HG03159 (cell line): ENCODE results near the gene MTX1.
"Not testable (repeated sequence)": the region's sequence is repeated elsewhere in the genome, so short reads cannot be mapped to it uniquely, and the experiment has no call there.

Experiments used
- ATAC-seq: cut with Tn5 transposase; IDR thresholded peaks from one replicate; pipeline ENCODE4 v1.9.1; 2021; ENCODE audit warnings: mild to moderate bottlenecking, moderate library complexity; ENCODE audit not compliant: unreplicated experiment

The MTX1 gene

GRCh38 chr1:155205969-155206593, 2.4 kb upstream of the MTX1 start:
- ATAC-seq, result no peak

- no peak for ATAC-seq
Measured at GRCh38 chr1:155206891-155207805, 1.3 kb upstream of the MTX1 start.

- no peak for ATAC-seq
Measured at GRCh38 chr1:155207806-155208540, 522 bp upstream of the MTX1 start, which contains the start of gene THBS3. Gene THBS3, minus strand, starts transcription at chr1:155207897. Its CDS starts 21 bp downstream, at chr1:155207876.

- no peak for ATAC-seq
Measured at GRCh38 chr1:155209312-155209721, 822 bp downstream of the MTX1 start.

GRCh38 chr1:155210314-155211104, 2.0 kb downstream of the MTX1 start:
- no peak for ATAC-seq

- ATAC-seq, result not testable (repeated sequence)
Measured at GRCh38 chr1:155211381-155212050, 3.0 kb downstream of the MTX1 start.

GRCh38 chr1:155212051-155212440, 3.6 kb downstream of the MTX1 start:
- ATAC-seq, result not testable (repeated sequence)

- not testable (repeated sequence) for ATAC-seq
Measured at GRCh38 chr1:155214702-155215101, 6.2 kb downstream of the MTX1 start.

GRCh38 chr1:155218854-155219591, 10.5 kb downstream of the MTX1 start:
- no peak for ATAC-seq

GRCh38 chr1:155219592-155220031, 11.1 kb downstream of the MTX1 start:
- no peak for ATAC-seq

- not testable (repeated sequence) for ATAC-seq
Measured at GRCh38 chr1:155220211-155220965, 11.9 kb downstream of the MTX1 start.

GRCh38 chr1:155223047-155223446, 14.6 kb downstream of the MTX1 start:
- no peak for ATAC-seq

GRCh38 chr1:155225404-155225759, 16.9 kb downstream of the MTX1 start:
- ATAC-seq, result not testable (repeated sequence)

- no peak for ATAC-seq
Measured at GRCh38 chr1:155226188-155226909, 17.9 kb downstream of the MTX1 start.

GRCh38 chr1:155226910-155227260, 18.4 kb downstream of the MTX1 start:
- ATAC-seq, result no peak

GRCh38 chr1:155227261-155228095, 19.0 kb downstream of the MTX1 start:
- ATAC-seq, result peak; percentile 89

- ATAC-seq, result no peak
Measured at GRCh38 chr1:155228096-155228427, 19.6 kb downstream of the MTX1 start.
